Inferior parietal cortex (tissue), 1 donor: ENCODE measurements around the gene ZNF568.
A peak's percentile ranks its signal among the peaks of the same experiment; 100 is the strongest.

Experiments
- DNase-seq: peaks from one replicate; pipeline ENCODE4 v3.0.0-alpha.2; 2016; ENCODE audit errors: extremely low spot score

ZNF568 gene

DNA sequence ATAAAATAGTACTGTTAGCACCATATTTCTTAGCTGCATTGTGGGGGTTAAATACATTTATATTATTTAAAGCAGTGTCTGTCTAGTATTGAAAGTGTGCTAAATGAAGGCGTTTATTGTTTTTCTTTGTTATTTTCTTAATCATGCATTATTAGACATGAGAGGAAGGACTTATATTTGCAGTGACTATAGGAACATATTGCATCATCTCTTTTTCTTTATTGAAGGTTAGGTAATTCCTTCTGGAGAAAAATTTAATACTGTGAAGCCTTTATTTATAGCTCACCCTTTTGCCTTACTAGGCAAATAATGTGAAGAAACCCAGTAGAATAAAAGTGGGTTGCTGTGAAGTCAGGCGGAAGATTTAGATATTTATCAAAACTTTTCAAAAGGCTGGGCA is 83.2 kb downstream of the ZNF568 start:
- DNase-seq = no peak

DNA sequence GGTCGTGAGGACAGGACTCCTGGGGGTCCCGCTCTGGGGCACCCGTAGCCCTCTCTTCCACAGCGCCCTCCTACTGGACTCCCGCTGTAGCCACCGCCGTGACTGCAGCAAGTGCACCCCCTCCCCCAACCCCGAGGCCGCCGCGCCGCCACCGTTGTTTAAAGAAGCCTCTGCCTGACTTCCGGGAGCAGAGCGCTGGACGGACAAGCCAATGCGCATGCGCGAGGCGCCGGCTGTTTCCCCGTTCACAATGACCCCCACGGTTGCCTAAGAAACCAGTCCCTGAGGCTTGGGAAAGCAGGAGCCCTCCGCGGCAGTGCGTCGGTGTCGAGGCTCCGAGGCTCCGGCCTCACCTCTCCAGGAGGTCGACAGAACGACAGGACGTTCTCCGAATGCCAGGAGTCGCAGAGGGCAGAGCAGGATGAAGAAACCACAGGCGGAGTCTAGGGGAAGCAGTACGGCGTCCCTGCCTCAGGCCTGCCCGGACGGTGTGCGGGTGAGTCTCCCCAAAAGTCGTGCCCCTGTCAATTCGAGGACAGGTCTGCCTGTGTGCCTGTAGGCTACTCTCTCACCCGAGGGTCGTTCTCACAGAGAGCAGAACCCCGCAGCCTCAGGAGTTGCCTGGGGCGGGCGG is 91.6 kb downstream of the ZNF568 start:
- peak; percentile 21 for DNase-seq

DNA sequence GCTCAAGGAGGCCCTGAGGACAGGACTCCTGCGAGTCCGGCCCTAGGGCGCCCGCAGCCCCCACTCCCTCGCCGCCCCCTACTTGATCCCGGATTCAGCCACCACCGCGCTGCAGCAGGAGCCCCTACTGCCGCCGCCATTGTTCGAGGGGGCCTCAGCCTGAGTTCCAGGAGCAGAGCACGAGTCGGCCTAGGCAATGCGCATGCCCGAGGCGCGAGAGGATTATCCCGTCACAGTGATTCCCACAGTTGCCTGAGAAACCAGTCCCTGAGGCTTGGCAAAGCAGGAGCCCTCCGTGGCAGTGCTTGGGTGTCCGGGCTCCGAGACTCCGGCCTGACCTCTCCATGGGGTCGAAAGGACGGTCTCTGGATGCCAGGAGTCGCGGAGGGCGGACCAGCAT is 93.7 kb downstream of the ZNF568 start:
- no peak for DNase-seq

DNA sequence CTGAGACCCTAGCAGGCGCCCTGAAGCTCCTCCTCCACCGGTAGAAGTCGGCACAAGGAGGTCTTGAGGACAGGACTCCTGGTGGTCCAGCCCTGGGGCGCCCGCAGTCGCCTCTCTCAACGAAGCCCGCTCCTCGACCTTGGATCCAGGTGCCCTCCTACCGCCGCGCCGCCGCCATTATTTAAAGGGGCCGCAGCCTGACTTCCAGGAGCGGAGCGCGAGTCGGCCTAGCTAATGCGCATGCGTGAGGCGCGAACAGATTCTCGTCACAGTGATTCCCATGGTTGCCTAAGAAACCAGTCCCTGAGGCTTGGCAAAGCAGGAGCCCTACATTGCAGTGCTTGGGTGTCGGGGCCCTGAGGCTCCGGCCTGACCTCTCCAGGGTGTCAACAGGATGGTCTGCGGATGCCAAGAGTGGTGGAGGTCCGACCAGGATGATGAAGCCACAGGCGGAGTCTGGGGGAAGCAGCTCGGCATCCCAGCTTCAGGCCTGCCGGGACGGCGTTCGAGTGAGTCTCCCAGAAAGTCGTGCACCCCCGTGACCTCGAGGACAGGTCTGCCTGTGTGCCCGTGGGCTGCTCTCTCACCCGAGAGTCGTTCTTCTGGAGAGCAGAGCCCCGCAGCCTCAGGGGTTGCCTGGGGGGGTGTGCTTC is 96.1 kb downstream of the ZNF568 start:
- no peak for DNase-seq

DNA sequence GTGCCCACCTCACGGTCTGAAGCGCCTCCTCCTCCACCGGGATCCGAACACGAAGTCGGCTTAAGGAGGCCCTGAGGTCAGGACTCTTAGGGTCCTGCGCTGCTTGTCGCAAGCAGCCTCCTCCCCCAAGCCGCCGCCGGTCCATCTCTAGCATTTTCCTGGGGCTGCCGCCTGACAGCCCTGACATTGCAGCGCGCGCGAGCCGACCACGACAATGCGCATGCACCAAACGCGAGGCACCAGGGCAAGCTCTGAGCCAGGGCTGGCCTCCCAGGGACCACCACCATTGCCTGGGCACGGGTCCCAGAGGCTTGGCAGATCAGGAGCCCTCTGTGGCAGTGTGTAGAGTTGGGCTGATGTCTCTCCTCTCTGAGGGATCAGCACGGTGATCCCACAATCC is 98.3 kb downstream of the ZNF568 start:
- DNase-seq = no peak

DNA sequence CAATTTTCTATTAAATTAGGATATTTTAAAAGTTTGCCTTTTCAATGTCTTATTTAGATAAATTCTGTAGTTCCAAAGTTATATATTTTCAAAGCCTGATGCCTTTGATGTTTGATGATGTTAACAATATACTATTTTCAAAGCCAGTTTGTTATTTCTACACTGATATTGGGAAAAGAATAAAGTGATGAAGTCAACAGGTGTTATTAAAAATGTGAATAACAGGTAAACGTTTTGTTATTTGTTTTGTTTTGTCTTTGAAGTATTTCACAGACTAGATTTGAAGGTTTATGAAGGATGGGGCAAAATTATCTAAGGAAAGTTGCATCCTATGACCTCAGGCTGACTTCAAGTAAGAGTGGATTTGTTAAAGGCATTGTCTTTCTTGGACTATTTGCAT is 129.0 kb downstream of the ZNF568 start:
- DNase-seq = no peak
